NCI-H446 treated with DMSO at 0.1 percent for 48 hours (cell line): ENCODE data around the gene C2CD3.
"Not testable (repeated sequence)": the region's sequence is repeated elsewhere in the genome, so short reads cannot be mapped to it uniquely, and the experiment has no call there.

Experiments
- DNase-seq: peaks from one replicate; lab custom pipeline; 2025; lab: John Stamatoyannopoulos, UW

C2CD3 gene

DNA sequence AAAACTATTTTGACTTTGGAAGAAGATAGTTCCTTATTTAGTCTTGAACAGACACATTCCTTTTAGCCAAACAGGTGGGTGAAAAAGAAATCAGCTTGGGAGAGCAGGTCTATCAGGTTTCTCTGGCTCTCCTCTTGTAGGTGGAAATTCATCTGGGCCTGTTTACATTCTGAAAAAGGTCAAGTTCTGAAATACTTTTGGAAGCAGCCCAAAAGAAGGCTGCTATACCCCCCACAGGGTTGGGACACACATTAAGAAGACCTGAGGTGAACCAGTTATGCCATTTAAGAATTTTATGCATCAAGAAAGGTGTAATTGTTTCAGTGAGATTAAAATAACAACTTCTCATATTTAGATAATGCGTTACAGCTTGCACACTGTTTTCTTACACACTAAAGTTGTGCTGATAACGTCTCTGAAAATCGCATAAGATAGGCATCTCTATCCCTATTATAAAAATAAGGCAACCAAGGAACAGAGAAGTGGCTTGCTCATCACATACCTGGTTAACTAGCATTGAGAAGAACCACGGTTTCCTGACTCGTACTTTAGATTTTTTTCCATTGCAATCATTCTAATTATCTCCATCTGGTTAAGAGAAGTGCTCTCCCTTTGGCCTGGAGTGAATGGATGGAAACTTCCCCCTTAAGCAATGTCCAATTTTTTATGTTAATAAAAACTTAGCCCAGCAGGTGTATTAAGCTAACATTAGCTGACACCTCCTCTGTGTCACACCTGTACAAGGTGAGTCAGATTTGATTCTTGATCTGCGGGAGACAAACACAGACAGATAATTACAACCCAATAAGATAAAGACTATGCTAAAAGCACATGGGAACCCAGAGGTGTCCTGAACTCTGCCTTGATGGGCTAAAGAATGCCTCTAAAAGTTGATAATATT, 101.4 kb downstream of the C2CD3 start:
- no peak for DNase-seq

DNA sequence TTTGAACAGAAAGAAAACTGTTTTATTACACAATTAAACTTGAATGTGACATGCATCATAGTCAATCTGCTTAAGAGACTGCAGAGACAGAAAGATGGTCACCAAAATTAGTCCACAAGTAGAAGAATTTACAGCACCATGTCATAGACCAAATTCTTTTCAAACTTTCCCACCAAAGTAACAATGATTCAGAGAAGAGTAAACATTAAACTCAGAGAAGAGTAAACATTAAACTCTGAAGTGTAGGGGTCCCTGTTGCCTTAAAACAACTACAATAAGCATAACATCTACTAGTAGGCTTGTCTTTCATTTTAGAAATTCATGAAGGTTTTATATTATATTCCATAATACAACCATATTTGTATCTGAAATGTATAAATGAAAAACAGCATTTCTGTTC, 104.1 kb downstream of the C2CD3 start:
- not testable (repeated sequence) for DNase-seq

DNA sequence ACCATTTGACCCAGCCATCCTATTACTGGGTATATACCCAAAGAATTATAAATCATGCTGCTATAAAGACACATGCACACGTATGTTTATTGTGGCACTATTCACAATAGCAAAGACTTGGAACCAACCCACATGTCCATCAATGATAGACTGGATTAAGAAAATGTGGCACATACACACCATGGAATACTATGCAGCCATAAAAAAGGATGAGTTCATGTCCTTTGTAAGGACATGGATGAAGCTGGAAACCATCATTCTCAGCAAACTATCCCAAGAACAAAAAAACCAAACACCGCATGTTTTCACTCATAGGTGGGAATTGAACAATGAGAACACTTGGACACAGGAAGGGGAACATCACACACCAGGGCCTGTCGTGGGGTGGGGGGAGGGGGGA, 105.3 kb downstream of the C2CD3 start:
- not testable (repeated sequence) for DNase-seq

DNA sequence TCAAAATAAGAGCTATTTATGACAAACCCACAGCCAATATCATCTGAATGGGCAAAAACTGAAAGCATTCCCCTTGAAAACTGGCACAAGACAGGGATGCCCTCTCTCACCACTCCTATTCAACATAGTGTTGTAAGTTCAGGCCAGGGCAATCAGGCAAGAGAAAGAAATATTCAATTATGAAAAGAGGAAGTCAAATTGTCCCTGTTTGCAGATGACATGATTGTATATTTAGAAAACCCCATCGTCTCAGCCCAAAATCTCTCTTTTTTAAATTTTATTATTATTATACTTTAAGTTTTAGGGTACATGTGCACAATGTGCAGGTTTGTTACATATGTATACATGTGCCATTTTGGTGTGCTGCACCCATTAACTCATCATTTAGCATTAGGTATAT, 107.2 kb downstream of the C2CD3 start:
- not testable (repeated sequence) for DNase-seq

DNA sequence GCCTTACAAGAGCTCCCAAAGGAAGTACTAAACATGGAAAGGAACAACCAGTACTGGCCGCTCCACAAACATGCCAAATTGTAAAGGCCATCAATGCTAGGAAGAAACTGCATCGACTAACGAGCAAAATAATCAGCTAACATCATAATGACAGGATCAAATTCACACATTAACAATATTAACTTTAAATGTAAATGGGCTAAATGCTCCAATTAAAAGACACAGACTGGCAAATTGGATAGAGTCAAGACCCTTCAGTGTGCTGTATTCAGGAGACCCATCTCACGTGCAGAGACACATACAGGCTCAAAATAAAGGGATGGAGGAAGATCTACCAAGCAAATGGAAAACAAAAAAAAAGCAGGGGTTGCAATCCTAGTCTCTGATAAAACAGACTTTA, 109.2 kb downstream of the C2CD3 start:
- DNase-seq, result not testable (repeated sequence)

DNA sequence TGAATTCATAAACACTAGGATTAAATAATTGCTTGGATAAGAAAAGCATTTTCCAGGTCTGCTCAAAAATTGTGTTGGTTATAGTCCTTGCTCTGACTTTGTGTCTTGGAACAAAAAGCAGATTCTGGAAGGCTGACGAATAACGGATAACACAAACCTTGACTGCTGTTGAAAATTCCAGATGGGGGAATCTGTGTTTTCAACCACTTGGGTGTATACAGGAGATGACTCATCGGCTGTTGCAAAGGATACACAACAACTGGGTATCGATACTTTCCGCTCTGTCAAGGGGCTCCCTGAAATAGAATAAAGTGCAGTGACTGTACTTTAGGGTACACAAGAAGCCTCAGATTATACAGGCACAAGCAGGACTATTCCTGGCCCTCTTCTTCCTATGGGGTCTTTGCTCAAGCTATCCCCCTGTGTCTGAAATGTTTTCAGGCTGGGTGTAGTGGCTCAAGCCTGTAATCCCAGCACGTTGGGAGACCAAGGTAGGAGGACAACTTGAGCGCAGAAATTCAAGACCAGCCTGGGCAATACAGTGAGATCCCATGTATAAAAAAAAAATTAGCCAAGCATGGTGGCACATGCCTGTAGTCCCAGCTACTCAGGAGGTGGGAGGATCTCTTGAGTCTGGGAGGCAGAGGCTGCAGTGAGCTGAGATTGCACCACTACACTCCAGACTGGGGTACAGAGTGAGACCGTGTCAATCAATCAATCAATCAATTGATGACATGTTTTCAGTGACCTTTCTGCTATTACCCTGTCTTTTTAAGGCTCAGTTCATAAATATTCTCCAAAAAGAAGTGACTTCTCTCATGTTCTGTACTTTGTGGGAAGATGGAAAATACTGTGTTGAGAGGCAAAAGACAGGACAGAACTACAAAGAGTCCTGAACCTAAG, 113.3 kb downstream of the C2CD3 start:
- DNase-seq, result no peak

DNA sequence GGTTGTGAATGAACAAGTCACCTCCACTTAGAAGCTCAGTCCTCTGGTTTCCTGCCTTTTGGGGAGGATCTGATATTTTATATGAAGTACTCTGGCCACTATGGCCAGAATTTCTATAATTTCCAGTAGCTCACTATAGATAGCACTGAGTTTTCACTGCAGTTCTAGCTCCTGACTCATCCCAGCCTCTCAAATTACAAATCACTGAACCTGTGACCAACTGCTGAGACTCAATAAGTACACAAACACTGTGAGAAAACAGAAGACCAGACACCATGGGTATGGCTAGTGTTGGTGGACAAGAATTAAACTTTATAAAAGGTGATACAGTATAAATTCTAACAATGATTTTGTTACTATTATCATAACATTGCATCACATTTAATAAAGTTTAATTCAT, 114.9 kb downstream of the C2CD3 start:
- DNase-seq, result no peak

DNA sequence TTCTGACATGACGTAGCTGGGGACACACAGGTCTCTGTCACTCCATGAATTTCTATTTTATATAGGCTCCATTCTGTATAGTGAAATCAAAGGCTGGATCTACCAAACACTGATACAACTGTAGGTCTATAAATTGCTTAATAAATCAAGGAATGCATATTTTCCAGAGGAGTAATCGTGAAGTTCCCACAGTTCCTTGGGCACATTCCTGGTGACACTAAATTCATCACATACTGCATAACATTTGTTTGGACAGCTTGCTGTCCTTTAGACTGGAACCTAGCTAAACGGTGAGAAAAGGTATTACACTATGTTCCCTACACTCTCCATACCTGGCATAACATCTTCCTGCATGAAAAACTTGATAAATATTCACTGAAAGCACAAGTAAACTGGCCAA, 120.3 kb downstream of the C2CD3 start:
- DNase-seq, result no peak

DNA sequence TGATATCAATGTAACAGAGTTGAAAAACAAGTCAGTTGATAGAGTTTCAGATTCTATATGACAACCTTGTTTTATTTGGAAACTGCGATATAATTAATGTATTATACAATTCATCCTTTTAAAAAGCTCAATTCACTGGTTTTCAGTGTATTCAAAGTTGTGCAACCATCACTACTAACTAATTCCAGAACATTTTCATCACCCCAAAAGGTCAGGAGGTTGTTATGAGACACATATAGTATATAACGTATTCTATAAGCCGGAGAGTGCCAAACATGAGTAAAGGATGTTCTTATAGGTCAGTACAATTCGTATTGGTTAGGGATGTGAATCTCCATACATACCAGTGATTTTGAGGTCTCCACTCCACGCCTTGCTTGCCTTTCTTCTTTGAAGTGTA, 121.8 kb downstream of the C2CD3 start:
- DNase-seq, result no peak

DNA sequence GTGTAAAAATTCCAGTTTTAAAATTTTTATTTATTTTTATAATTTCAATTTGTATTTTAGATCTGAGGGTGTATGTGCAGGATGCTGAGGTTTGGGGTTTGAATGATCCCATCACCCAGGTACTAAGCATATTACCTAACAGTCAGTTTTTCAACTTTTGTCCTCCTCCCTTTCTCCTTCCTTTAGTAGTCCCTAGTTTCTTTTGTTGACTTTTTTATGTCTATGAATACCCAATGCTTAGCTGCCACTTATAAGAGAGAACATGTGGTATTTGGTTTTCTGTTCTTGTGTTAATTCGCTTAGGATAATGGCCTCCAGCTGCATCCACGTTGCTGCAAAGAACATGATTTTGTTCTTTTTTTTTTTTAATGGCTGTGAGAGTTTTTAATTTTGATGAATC, 126.3 kb downstream of the C2CD3 start:
- no peak for DNase-seq

DNA sequence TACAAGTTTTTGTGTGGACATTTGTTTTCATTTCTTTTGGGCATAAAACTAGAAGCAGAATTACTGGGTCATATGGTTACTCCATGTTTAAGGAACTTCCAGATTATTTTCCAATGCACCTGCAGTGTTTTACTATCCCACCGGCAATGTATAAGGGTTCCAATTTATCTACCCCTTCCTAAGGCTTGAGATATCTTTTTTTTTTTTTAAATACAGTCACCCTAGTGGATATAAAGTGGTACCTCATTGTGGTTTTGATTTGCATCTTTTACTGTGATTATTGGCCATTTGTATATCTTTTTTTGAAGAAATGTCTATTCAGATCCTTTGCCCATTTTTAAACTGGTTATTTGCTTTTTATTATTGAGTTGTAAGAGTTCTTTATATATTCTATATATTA, 127.4 kb downstream of the C2CD3 start:
- no peak for DNase-seq

DNA sequence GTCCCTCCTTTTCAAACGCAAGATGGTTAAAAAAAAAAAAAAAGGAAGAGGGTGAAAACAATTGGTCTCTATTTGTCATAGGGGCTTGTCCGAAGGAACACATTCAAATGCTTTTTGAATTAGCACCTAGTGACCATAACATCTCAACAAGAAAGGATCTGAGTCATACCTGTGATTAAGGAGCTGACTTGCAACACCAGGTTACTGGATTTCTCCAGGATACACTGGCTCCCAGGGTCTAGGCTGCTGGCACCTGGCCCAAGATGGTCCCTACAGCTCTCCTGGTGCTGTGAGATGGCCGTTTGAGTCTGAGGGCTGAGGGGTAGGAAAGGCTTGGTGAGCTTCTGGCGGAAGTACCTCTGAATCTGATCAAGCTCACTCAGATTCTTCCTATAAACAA, 133.5 kb downstream of the C2CD3 start:
- no peak for DNase-seq

DNA sequence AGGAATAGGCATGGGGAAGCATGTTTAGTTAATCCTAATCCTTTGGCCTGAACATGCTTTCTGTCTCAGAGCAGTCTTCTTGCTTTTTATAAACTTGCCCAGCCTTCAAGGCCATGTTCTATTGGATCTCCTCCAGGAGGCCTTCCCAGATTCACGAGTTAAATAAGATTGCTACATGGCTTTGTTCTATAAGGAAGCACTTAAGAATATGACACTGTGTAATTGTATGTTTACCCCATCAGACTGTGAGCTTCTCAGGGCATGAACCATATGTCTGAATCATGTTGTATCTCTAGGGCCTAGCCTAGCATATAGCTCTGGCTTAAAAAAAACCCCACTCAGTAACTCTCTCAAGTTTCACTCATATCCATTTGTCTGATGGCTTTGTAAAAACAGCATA, 135.5 kb downstream of the C2CD3 start:
- no peak for DNase-seq

DNA sequence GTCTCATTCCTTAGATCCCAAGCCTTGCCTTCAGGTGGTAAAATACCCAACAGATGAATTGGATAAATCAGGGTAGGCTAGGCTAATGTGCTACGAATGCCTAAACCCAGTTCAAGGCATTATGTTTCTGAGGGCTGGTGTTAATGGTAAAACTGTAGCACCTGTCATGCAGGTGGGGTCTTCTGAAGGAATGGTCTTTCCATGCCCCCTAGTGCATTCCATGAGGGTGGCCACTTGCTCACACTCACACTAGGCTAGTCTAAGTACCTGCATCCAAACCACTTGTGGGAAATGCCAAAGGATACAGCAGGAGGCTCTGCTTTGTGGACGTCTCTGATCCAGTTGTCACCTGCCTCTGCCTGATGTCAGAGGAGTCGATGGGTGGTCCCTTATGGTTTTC, 137.8 kb downstream of the C2CD3 start:
- DNase-seq, result no peak

DNA sequence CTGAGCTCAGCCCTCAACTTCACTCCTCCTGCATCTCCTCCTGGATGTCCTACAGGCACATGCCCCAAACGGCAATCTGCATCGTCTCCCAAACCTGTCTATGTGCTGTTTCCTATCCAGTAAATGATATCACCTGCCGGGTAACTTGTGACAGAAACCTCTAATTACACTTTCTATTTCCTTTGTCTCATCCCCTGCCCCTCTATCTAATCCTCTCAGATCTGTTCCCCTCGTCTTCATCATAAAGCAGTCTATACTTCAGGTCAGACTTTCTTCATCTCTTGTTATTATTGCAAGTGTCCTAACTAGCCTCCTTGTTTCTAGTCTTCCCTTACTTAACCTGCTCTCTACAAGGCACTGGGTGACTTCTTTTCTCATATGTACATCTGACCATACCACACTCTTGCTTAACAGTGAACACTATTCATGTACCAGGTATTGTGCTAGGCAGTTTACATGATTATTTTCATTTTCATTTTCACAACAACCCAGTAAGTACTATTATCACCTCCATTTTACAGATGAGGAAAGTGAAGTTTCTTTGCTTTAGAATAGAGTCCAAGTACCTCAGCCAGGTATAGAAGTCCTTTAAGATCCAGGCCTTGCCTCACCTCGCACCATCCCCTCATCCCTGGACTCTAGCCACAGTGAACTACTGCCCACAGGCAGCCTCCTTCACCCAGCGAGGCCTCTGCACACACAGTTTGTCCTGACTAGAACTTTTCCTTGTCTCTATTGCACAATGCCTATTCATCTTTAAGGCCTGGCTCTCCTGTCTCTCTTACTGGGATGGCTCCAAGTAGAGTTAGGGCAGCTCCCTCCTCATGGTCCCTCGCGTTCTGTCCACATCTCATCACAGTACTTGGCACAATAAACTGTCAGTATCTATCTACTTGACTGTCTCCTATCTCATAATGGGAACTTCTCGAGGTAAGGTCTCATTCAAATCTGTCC, 139.8 kb downstream of the C2CD3 start:
- no peak for DNase-seq

DNA sequence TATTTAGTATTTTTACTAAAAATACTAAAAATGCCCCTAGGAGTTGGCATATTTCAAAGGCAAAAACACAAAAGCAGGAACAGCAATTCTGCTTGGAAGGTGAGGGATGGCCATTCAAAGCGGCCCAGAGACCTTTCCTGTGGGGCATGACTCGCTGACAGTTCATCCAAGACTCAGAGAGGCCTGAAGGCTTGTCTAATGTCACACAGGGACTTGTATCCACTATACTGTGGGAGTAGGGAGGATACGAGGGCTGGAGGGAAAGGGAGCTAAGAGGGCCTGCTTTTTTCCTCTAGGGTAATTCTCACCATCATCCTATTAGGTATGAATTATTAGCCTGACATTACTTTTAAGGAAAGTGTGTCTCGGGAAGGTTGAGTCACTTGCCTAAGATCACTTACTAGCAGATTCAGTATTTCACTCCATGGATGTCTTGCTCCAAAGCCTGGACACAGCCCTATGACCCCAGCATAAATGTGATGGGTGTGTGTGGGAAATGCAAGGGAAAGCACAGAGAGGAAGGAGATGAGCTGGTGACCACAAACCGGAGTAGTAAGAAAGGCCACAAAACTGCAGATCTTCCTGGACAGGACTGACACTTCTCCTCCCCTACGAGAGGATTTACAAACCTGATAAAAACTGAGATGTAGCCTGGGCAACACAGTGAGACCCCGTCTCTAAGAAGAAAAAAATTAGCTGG, 145.2 kb downstream of the C2CD3 start:
- DNase-seq, result no peak

DNA sequence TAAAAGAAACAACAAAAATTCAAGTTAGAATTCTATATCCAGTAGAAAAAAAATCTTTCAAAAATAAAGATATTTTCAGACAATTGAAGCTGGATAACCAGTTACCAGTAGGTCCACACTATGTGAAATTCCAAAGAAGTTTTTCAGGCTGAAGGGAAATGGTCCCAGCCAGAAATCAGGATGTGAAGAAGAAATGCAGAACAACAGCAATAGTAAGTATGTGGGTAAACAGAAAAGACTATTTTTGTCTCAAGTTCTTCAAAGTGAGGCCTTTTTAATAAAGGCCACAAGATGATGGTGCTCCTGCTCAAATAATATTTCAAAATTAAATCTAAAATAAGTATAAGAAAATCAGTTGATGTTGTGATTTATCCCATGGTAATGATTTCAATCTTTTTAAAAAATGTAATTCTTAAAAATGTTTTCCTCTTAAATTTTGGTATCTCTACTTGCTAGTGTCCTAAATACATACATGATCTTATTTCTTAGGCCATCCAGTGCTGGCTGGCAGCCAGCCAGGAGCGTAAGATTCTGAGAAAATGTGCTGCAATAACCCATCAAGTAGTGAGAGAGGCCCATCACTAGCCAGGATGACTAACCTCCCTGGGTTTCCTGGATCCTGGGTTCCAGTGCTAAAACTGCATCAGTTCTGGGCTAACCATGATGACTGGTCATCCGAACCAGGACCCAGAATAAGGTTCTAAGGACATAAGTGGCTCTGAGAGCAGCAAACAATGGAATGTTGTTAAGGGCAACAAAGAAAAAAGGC, 146.4 kb downstream of the C2CD3 start:
- no peak for DNase-seq

DNA sequence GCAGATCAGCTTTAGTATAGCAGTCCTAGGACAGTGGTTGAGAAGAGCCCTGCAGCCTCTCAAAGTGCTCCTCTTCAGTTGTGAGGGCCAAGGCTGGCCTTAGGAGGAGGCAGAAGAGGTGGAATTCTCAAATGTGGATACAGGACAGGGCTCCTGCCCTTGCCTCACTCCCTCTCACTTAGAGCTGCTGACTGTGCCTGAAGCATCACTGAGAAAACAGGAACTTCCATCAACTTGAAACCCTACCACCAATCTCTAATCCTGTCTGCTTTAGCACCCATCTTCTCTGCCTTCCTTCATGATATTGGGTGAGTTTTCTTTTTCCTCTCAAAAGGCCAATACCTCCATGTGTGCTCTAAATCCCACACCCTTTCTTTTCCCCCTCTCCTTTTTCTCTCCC, 147.5 kb downstream of the C2CD3 start:
- DNase-seq, result no peak

DNA sequence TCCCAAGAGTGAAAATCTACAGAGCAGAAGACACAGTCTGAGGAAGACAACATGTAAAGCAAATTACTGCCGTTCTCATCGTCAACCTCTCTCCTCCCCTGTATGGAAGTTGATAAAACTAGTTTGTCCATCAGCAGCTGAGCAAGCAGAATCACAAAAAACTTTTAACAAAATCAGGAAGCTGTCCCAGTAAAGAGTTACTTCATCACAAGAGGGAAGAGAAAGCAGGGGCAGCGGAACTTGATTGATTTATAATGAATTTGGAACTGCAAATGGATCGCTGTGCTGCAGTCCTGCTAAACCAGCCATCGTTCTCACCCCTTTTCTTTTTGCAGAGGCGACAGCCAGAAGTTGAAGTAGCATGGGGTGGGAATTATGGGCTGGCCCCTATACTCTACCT, 148.3 kb downstream of the C2CD3 start:
- no peak for DNase-seq

DNA sequence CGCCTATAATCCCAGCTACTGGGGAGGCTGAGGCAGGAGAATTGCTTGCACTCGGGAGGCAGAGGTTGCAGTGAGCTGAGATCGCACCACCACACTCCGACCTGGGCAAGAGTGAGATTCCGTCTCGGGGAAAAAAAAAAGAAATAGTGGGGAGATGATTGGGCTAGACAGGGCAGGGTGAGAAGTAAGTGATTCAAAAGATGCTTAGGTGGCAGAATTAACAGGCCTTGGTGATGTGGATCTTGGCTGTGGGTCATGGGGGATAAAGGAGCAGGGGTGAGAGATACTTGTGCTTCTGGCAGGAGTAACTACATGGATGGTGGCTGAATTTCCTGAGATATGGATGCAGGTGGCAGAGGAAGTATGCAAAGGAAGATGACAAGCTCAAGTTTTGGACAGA, 148.8 kb downstream of the C2CD3 start:
- DNase-seq, result no peak

DNA sequence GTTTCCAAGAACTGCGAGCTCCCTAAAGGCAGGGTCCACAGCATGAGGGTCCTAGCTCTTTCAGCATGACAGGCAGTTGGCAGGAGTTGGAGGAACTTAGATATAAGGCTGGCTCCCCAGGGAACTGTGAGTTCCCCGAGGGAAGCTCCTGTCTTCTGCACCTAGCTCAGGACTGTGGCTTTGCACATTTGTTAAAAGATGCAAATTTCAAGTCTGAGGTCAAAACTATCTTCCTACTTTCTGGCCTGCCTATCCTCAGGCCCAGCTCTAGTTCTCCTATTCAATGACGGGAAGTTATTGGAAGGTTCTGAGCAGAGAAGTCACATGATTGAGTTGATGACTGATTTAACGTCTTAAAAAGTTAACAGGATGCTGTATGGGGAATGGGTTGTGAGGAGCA, 150.3 kb downstream of the C2CD3 start:
- DNase-seq, result no peak
